Upper lobe of left lung (tissue), 4 donors: ENCODE results near the gene PFDN1.

Source experiments
- CTCF ChIP-seq, 6 experiments: fragments of 450-650 bp in 4 of 6; fragments of 200-600 bp in 2 of 6; sonication (generic) in 2 of 6; IDR thresholded peaks; one replicate each; pipeline ENCODE4 v1.5.1; 2016 to 2019; ENCODE audit warnings: antibody characterized with exemption in 6 of 6
- EP300 ChIP-seq, 4 donors: sonication (generic); formaldehyde crosslinking; IDR thresholded peaks; one replicate each; pipeline ENCODE4 v1.5.1; 2017; ENCODE audit warnings: antibody characterized with exemption in 4 of 4, control low read depth in 2 of 4
- POLR2A ChIP-seq, 4 donors: fragments of 450-650 bp; IDR thresholded peaks; one replicate each; pipeline ENCODE4 v1.5.1; 2016 to 2017; ENCODE audit warnings: antibody characterized with exemption in 4 of 4, mild to moderate bottlenecking in 2 of 4
- POLR2AphosphoS5 ChIP-seq, 2 donors: sonication (generic); formaldehyde crosslinking; IDR thresholded peaks; one replicate each; pipeline ENCODE4 v1.5.1; 2017; ENCODE audit warnings: antibody characterized with exemption in 2 of 2

GRCh38 chr5:140259500-140259899 is 43.4 kb downstream of the PFDN1 start:
- TF ChIP-seq CTCF (IDR thresholded peaks at IDR 0.05): no peak
- no peak for TF ChIP-seq POLR2A (IDR thresholded peaks at IDR 0.05)
- no peak for TF ChIP-seq EP300 (IDR thresholded peaks at IDR 0.05)
- peak in 1 of 2 donors; percentile 32 for TF ChIP-seq POLR2AphosphoS5 (IDR thresholded peaks at IDR 0.05)
